Measurements from ENCODE around the gene RMP24.

- no peak for TF ChIP-seq CTCF (IDR thresholded peaks at IDR 0.05)
- TF ChIP-seq POLR2A (IDR thresholded peaks at IDR 0.05; ENCODE audit: low read depth) = no peak
- no peak for TF ChIP-seq POLR2AphosphoS5 (IDR thresholded peaks at IDR 0.05)
These were observed 2.8 kb upstream of the RMP24 start for GRCh38 chr18:35969676-35970075.
